Lower leg skin (tissue), 4 donors: ENCODE data around the gene IFNG. TPM values are rescaled to one million over a fixed set of nuclear protein-coding genes. Genes with fewer than 3 reads are reported as not detected.

Experiments used
- DNase-seq, 2 donors: peaks; one replicate each; pipeline ENCODE4 v3.0.0-alpha.2; 2019; ENCODE audit warnings: low spot score in 2 of 2
- H3K4me3 ChIP-seq: fragments of 200-600 bp; sonication (generic); 2 replicates; pipeline ENCODE4 v1.5.1; 2017; ENCODE audit warnings: mild to moderate bottlenecking, low read depth; ENCODE audit not compliant: poor library complexity, severe bottlenecking
- POLR2A ChIP-seq, 2 donors: fragments of 450-650 bp; IDR thresholded peaks; one replicate each; pipeline ENCODE4 v1.6.1; 2016 to 2017; ENCODE audit warnings: antibody characterized with exemption in 2 of 2, mild to moderate bottlenecking in 1 of 2, moderate library complexity in 1 of 2
- WGBS, 2 donors: methylation state at CpG; one replicate each; pipeline ENCODE4 v1.1.5; 2018; 5-methylcytosine and 5-hydroxymethylcytosine counted together
- intact Hi-C: fragments of 100-400 bp; cut with DNase I; formaldehyde crosslinking; loops from one replicate; pipeline ENCODE4 v1.15.0; 2023; ENCODE audit warnings: low total_unique reads
- total RNA-seq, 4 donors: library from RNA; depleted of rRNA; stranded (reverse); fragments of >200 nt; gene quantifications; one replicate each; pipeline ENCODE4 v1.1.0, GENCODE V29; 2016
- TF ChIP-seq, protein P1 (sequence below), 3 donors: fragments of 450-650 bp; IDR thresholded peaks; one replicate each; pipeline ENCODE4 v1.5.1; 2016; ENCODE audit warnings: antibody characterized with exemption in 3 of 3, mild to moderate bottlenecking in 3 of 3, moderate library complexity in 2 of 3

The IFNG gene
- total RNA-seq, 4 donors from 2014 or later = not detected

DNA sequence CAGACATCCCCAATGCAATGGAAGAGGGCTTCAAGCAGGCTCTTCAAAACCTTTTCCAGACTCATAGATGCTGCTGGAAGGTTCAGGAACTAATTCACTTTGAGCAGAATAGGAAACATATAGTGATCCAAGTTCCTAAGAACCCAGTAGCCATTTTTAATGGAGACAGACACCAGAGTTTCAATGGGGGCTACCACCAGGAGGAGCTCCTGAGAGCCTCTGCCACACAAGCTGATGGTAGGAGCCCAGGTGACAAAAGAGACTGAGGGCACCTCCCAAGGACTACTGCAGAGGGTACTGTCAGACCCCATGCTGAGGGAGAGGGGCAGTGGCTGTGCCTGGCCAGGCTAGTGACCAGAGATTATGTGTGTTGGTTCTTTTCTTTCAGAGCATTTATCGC, 45.9 kb downstream of the IFNG start:
- WGBS, 2 donors = 71 to 86% methylated on average over 1 of the region's 1 CpG
- H3K4me3 ChIP-seq = no peak overlapping the region
- no peak for TF ChIP-seq POLR2A (IDR thresholded peaks at IDR 0.05)
- TF ChIP-seq, protein P1, sequence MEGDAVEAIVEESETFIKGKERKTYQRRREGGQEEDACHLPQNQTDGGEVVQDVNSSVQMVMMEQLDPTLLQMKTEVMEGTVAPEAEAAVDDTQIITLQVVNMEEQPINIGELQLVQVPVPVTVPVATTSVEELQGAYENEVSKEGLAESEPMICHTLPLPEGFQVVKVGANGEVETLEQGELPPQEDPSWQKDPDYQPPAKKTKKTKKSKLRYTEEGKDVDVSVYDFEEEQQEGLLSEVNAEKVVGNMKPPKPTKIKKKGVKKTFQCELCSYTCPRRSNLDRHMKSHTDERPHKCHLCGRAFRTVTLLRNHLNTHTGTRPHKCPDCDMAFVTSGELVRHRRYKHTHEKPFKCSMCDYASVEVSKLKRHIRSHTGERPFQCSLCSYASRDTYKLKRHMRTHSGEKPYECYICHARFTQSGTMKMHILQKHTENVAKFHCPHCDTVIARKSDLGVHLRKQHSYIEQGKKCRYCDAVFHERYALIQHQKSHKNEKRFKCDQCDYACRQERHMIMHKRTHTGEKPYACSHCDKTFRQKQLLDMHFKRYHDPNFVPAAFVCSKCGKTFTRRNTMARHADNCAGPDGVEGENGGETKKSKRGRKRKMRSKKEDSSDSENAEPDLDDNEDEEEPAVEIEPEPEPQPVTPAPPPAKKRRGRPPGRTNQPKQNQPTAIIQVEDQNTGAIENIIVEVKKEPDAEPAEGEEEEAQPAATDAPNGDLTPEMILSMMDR (IDR thresholded peaks at IDR 0.05) = no peak
- intact Hi-C loops = no loop called here
- DNase-seq = no peak

DNA sequence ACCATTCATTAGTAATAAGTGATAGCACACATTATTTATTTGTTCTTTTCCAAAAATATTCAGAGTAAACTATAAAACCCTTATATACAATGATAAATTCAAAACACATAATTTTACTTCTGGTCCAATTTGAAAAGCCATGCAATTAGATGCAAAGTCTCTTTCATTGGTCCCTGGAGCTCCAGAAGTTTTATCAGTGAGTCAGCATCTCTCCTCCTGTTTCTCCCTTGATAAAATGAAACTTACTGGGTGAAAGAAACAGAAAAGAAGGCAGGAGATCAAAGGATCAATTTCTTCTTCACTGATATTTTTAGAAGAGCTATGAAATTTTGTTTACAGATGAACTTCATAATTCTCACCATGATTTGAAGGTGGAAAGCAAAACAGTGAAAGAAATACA, 47.5 kb downstream of the IFNG start:
- DNase-seq = no peak
- TF ChIP-seq, protein P1 (IDR thresholded peaks at IDR 0.05) = no peak
- no peak for TF ChIP-seq POLR2A (IDR thresholded peaks at IDR 0.05)
- intact Hi-C loops = no loop called here
- H3K4me3 ChIP-seq = no peak overlapping the region

DNA sequence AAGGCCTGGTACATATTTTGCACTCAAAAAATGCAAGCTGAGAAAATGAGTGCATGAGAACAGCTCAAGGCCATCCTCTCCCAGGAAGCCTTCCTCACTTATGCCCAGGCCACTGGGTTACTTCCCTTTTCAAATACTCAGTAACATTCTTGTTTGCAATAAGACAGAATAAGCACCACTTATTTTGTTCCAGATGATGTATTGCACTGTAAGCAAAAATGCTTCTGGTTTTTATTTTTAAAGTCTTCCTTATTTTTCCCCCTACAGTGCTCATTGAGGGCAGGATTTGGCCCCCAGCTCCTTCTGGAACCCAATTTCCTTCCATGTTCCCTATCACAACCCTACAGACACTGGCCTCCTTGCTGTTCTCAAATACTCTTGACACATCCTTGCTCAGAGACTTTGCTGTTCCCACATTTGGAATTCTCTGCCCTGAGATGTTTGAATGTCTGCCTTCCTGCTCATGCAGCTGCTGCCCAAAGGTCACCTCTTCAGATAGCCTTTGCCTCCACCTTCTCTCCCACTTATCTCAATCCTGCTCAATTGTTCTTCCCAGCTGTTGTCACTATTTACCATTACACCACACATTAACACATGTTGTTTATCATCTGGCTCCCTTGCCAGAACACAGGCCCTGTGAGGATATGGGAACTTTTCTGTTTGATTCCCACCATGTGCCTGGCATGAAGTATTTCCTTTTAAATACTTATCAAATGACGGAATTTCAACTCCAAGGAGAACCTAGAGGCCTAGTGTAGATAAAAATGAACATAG, 49.9 kb downstream of the IFNG start:
- 61 to 64% methylated on average over 1 of the region's 1 CpG for WGBS, 2 donors
- TF ChIP-seq, protein P1 (IDR thresholded peaks at IDR 0.05) = no peak
- no peak for TF ChIP-seq POLR2A (IDR thresholded peaks at IDR 0.05)
- intact Hi-C loops = no loop called here
- H3K4me3 ChIP-seq = no peak overlapping the region
- no peak for DNase-seq

DNA sequence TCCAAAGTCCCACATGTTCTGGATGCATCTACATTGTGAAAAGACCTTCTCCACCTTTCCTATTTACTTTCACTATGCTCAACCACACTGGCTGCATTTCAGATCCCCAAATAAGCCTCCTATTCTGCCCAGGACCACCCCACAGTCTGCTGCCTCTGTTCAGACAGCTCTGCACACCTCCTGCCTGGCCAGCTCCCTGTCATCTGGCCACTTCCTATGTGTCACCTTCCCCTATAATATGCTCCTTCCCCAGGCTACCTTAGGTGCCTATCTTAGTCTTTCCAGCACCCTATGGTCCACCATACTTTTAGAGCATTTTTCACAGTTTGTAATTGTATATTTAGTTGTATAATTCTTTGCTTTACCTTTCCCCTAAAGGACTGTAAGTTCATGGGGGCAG, 50.5 kb downstream of the IFNG start:
- no peak for TF ChIP-seq POLR2A (IDR thresholded peaks at IDR 0.05)
- TF ChIP-seq, protein P1 (IDR thresholded peaks at IDR 0.05) = no peak
- intact Hi-C loops = no loop called here
- no peak overlapping the region for H3K4me3 ChIP-seq
- DNase-seq = no peak

DNA sequence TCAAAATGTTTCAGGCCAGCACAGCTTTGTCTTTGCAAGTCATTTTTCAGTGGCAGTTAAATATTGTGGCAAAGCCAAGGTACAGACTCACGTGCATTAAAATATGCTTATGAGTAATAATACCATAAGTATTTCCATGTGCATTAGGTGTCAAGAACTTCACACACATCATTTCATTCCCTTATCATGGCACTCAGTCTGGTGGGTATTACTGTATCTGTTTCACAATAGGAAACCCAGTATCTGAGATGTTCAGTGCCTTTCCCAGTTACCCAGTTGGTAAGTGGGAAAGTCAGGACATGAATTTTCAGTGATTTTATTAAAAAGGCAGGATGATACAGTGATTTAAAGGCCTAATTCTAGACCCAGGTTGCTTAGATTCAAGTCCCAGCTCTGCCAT, 52.9 kb downstream of the IFNG start:
- intact Hi-C loops = no loop called here
- TF ChIP-seq, protein P1 (IDR thresholded peaks at IDR 0.05) = no peak
- no peak for TF ChIP-seq POLR2A (IDR thresholded peaks at IDR 0.05)
- no peak for DNase-seq
- WGBS, 2 donors = 67 to 78% methylated on average over 1 of the region's 1 CpG
- no peak overlapping the region for H3K4me3 ChIP-seq

DNA sequence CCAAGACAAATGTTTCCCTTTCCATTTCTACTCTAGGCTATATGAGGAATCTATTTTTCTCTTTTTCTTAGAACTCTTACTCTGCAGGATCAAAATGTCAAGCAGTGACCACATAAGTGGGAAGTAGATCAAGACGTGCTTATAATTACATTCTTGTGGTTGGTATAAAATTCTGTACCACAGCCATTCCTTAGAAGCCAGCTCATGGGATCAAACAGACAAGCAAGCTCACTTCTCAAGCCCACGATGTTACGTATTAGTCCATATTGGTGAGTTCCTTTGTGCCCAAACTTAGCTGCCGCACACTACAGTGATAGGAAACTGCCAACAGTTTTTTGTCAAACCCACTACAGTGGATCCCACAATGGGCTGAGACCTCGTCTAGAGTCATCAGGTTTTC, 53.4 kb downstream of the IFNG start:
- H3K4me3 ChIP-seq = no peak overlapping the region
- TF ChIP-seq, protein P1 (IDR thresholded peaks at IDR 0.05) = no peak
- TF ChIP-seq POLR2A (IDR thresholded peaks at IDR 0.05) = no peak
- WGBS, 2 donors = 46 to 57% methylated on average over 5 of the region's 5 CpGs
- DNase-seq = no peak
- intact Hi-C loops = no loop called here
